AG04449 (cell line): ENCODE results near the gene BLTP1.

Experiments
- CTCF ChIA-PET: fragments of 350-600 bp; formaldehyde crosslinking; extraction: SDS; loops from one replicate; lab custom pipeline; 2021; ENCODE audit warnings: antibody characterized with exemption; lab: Yijun Ruan, JAX
- POLR2A ChIA-PET: fragments of 400-600, 350-600 bp; formaldehyde crosslinking; extraction: SDS; loops from one replicate; lab custom pipeline; 2020; ENCODE audit warnings: antibody characterized with exemption, inconsistent platforms; lab: Yijun Ruan, JAX
- DNase-seq: peaks from one replicate; pipeline ENCODE4 v3.0.0-alpha.2; 2010; ENCODE audit warnings: low read depth, low spot score
- H3K4me3 ChIP-seq: 2 replicates; pipeline ENCODE4 v1.5.1; 2011; ENCODE audit warnings: low read depth, mild to moderate bottlenecking, control low read depth, low read length
- TF ChIP-seq, protein P1 (sequence below): IDR thresholded peaks from one replicate; pipeline ENCODE4 v1.5.1; 2011; ENCODE audit warnings: mild to moderate bottlenecking, moderate library complexity, low read length, control low read depth, inconsistent platforms; ENCODE audit not compliant: insufficient read depth; ENCODE audit errors: missing control alignments

Gene BLTP1

DNA sequence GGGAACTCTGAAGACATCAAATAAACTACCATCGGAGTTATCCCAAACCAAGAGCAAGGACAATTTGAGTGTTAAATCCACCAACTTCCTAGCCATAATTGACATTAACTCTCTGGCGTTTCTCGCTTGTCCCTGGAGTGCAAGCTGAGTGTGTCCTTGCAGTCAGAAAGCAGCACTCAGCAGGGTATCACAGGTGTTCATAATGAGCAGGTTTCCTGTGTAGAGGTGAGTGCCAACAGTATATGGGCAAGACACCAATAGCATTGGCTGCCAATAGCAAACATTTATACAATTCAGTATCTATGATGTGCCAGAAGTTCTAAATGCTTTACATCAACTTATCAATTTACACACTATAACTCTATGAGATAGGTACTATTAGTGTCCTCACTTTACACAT, 11.2 kb downstream of the BLTP1 start:
- TF ChIP-seq, protein P1, sequence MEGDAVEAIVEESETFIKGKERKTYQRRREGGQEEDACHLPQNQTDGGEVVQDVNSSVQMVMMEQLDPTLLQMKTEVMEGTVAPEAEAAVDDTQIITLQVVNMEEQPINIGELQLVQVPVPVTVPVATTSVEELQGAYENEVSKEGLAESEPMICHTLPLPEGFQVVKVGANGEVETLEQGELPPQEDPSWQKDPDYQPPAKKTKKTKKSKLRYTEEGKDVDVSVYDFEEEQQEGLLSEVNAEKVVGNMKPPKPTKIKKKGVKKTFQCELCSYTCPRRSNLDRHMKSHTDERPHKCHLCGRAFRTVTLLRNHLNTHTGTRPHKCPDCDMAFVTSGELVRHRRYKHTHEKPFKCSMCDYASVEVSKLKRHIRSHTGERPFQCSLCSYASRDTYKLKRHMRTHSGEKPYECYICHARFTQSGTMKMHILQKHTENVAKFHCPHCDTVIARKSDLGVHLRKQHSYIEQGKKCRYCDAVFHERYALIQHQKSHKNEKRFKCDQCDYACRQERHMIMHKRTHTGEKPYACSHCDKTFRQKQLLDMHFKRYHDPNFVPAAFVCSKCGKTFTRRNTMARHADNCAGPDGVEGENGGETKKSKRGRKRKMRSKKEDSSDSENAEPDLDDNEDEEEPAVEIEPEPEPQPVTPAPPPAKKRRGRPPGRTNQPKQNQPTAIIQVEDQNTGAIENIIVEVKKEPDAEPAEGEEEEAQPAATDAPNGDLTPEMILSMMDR = no peak
- DNase-seq = no peak
- no peak overlapping the region for H3K4me3 ChIP-seq
- ChIA-PET POLR2A (no interaction called here), CTCF (no interaction called here)

DNA sequence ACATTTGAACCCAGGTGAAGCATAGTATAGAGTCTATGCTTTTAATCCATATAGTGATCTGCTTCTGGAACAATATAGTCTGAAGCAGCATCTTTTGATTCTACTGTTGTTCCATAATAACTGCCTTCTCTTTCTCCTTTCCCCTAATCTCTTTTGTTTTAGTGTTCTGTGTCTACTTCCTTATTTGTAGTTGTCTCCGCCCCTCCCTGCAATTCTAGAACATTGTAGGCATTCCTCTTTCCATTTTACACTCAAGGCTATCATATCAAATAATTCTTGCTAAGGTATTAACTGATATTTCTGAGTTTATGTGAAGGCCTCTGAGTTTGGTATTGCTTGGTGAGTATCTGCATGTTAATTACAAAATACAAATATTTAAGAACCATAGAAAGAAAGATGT, 11.6 kb downstream of the BLTP1 start:
- no peak for DNase-seq
- H3K4me3 ChIP-seq = no peak overlapping the region
- ChIA-PET CTCF (no interaction called here), POLR2A (no interaction called here)
- TF ChIP-seq, protein P1 = no peak

DNA sequence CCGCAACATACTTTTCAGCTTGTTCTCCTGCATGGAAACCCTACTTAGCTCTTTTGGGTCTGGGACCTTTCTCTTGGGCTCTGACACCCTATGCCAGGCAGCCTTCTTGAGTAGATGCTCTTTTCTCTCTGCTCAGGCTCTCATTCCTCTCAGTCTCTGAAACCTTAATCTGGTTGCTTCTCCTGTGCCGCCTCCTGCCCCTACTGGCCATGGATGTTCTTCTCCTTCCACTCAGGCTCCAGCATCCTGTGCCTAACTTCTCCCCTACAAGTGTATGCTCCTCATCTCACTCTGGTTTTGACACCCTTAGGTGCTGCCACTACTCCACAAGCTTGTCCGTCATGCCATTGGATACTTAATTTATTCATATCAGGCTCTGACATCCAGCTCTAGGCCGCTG, 15.2 kb downstream of the BLTP1 start:
- TF ChIP-seq, protein P1 = no peak
- POLR2A ChIA-PET = no interaction called here
- CTCF ChIA-PET = no interaction called here
- H3K4me3 ChIP-seq = no peak overlapping the region
- no peak for DNase-seq

DNA sequence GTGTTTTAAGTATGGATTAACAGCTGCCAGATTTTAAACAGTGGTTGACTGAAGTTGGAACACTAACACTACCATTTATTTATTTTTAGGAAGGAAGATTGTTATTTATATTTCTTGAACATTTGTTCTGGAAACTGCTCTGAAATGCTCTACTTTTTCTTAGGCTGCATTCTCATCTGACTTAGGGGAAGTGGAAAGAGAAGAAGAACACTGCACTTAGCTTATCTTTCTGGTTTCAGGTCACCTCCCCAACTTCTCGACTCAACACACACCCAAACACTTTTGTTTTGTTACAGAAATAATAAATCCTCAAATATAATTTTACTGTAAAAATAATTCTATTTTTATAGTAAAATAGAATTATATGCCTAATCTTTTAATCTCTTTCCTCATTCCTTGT, 18.6 kb downstream of the BLTP1 start:
- H3K4me3 ChIP-seq = no peak overlapping the region
- TF ChIP-seq, protein P1 = no peak
- DNase-seq = no peak
- ChIA-PET POLR2A (no interaction called here), CTCF (no interaction called here)

DNA sequence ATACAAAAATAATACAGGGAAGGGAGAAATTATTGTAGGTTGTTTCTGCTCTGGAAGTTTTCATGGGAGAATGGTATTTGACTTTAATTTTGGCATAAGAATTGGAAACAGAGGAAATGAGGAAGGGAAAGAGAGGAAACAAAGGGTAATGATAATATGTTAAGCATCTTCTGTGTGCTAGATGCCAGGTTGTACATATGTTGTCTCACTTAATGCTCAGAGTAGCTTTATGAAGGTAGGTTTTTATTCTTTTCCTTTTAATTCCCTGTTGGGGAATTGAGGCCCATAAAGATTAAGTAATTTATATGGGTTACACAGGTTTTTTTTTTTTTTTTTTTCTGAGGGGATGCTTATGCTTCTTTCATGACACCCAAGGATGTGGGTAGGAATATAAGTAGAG, 19.2 kb downstream of the BLTP1 start:
- CTCF ChIA-PET = no interaction called here
- TF ChIP-seq, protein P1 = no peak
- POLR2A ChIA-PET = no interaction called here
- DNase-seq = no peak
- H3K4me3 ChIP-seq = no peak overlapping the region

DNA sequence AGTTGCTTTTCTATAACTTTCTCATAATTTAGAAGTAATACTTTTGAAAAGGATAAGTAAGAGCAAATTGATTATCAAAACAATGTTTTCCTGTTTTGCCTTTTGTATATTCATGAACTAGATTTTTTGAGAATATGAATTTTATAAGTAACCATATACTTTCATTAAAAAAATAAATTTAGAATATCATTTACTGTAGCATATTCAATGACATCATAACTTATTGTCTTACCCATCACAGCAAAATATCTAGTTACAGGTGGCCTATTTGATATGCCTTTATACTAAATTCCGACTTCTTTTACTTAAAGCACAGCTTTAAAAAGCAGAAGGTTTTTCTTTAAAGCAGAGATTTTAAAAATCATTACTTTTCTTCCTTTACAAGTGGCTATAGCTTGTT, 20.1 kb downstream of the BLTP1 start:
- TF ChIP-seq, protein P1 = no peak
- POLR2A ChIA-PET = no interaction called here
- H3K4me3 ChIP-seq = no peak overlapping the region
- DNase-seq = no peak
- CTCF ChIA-PET = no interaction called here

DNA sequence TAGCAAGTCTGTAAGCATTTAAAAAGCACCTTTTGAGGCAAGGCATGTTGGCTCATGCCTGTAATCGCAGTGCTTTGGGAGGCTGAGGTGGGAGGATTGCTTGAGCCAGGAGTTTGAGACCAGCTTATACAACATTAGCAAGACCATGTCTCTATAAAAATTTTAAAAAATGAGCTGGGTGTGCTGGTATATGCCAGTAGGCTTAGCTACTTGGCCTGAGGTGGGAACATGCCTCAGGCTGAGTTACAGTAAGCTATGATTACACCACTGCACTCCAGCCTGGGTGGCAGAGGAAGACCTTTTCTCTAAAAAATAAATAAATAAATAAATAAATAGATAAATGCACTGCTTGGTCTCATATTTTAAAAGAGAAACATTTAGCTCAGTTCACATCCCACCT, 26.8 kb downstream of the BLTP1 start:
- ChIA-PET CTCF (interaction anchor here (0.8 to 1.4 kb wide), 2 partner anchors 11 to 28 kb away, joined by 3 read pairs; no protein-coding TSS in a partner anchor), POLR2A (no interaction called here)
- TF ChIP-seq, protein P1 = no peak
- no peak overlapping the region for H3K4me3 ChIP-seq
- no peak for DNase-seq
